ENCODE data around the gene FOXO1. TPM values are rescaled to one million over a fixed set of nuclear protein-coding genes. Genes with fewer than 3 reads are reported as not detected.
A peak's percentile ranks its signal among the peaks of the same experiment; 100 is the strongest.

FOXO1 gene
- total RNA-seq, 2 experiments from 2014 or later = 29.2 to 42.1 TPM

- DNase-seq (ENCODE audit: low spot score) = peak; percentile 56
- Histone ChIP-seq H3K4me2 (ENCODE audit: low read length) (peak overlapping the region; percentile 76), H3K36me3 (ENCODE audit: insufficient read depth, low read length) (peaks cover 35% of the 10 kb centered on the region), H3K4me3 (ENCODE audit: low read depth, low read length, poor library complexity, severe bottlenecking) (peak overlapping the region; percentile 37), H4K20me1 (ENCODE audit: insufficient read depth, low read length) (peaks cover 24% of the 10 kb centered on the region; the same call in 1 of the 2 replicates), H3K27ac (ENCODE audit: low read depth, low read length, poor library complexity, severe bottlenecking) (peak overlapping the region; percentile 45), H3K4me1 (ENCODE audit: insufficient read depth, low read length, poor library complexity, severe bottlenecking) (peaks cover 94% of the 10 kb centered on the region), H3K9me2 (ENCODE audit: insufficient read depth, low read length) (no peaks in the 10 kb centered on the region), H3K9me3 (ENCODE audit: low read length) (peaks cover 3% of the 10 kb centered on the region; the same call in 1 of the 2 replicates), H3K79me2 (ENCODE audit: insufficient read depth, low read depth, low read length) (peaks cover 100% of the 10 kb centered on the region), H2AFZ (ENCODE audit: low read length) (no peak overlapping the region)
- no peak for TF ChIP-seq CTCF (conservative IDR thresholded peaks at IDR 0.05; ENCODE audit: low read length)
- no peak for TF ChIP-seq EZH2phosphoT487 (IDR thresholded peaks at IDR 0.05; ENCODE audit: borderline replicate concordance, low read depth, low read length)
- intact Hi-C loops (cut with micrococcal nuclease; ENCODE audit: unreplicated experiment) = no loop called here
- no TSS peak for BruUV-seq (replicated peaks)
- CTCF ChIA-PET (ENCODE audit: unreplicated experiment) = interaction anchor here (0.6 kb wide), 2 partner anchors 11 to 14 kb away, joined by 3 read pairs; no protein-coding TSS in a partner anchor
- POLR2A ChIA-PET = interaction anchor here (0.6 to 4.0 kb wide), 9 partner anchors 10 to 862 kb away, joined by 3 to 19 read pairs (median 3); no protein-coding TSS in a partner anchor
Measured at GRCh38 chr13:40644838-40645604, 21.4 kb downstream of the FOXO1 start.

DNA sequence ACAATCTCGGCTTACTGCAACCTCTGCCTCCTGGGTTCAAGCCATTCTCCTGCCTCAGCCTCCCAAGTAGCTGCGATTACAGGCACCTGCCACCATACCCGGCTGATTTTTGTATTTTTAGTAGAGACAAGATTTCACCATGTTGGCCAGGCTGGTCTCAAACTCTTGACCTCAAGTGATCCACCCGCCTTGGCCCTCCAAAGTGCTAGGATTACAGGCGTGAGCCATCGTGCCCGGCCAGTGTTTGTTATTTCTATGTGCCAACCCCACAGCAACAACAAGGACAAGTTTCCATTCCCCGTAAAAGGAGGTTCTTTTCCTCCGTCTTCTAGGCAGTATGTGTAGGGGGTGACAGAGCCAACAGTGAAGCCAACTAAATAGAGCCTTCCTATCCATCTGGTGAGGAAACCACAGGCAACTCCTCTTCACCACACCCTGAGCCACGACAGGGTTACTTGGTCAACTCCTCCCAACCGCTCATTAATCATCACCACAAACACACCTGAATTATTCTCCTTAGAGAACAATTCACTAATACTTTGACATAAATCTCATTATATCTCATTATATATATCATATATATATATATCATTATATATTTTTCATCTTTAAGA lies 25.5 kb downstream of the FOXO1 start:
- no peak overlapping the region for H3K4me3 ChIP-seq (ENCODE audit: low read depth, low read length, poor library complexity, severe bottlenecking)
- H4K20me1 ChIP-seq (ENCODE audit: insufficient read depth, low read length) = peaks cover 27% of the 10 kb centered on the region
- H3K9me3 ChIP-seq (ENCODE audit: low read length) = peaks cover 3% of the 10 kb centered on the region; the same call in 1 of the 2 replicates
- intact Hi-C loops (cut with micrococcal nuclease; ENCODE audit: unreplicated experiment) = no loop called here
- no peak overlapping the region for H2AFZ ChIP-seq (ENCODE audit: low read length)
- H3K36me3 ChIP-seq (ENCODE audit: insufficient read depth, low read length) = peaks cover 64% of the 10 kb centered on the region
- peaks cover 80% of the 10 kb centered on the region for H3K4me1 ChIP-seq (ENCODE audit: insufficient read depth, low read length, poor library complexity, severe bottlenecking)
- no peaks in the 10 kb centered on the region for H3K9me2 ChIP-seq (ENCODE audit: insufficient read depth, low read length)
- TF ChIP-seq CTCF (conservative IDR thresholded peaks at IDR 0.05; ENCODE audit: low read length) = no peak
- TF ChIP-seq EZH2phosphoT487 (IDR thresholded peaks at IDR 0.05; ENCODE audit: borderline replicate concordance, low read depth, low read length) = no peak
- ChIA-PET POLR2A (interaction anchor here (1.0 to 1.3 kb wide), 3 partner anchors 9 to 45 kb away, joined by 3 to 4 read pairs (median 3); no protein-coding TSS in a partner anchor), CTCF (ENCODE audit: unreplicated experiment) (interaction anchor here (0.6 kb wide), 1 partner anchor 381 kb away, joined by 3 read pairs; no protein-coding TSS in a partner anchor)
- BruUV-seq (replicated peaks) = no TSS peak
- H3K4me2 ChIP-seq (ENCODE audit: low read length) = no peak overlapping the region; the same call in 1 of the 2 replicates
- no peak for DNase-seq (ENCODE audit: low spot score)
- peaks cover 100% of the 10 kb centered on the region for H3K79me2 ChIP-seq (ENCODE audit: insufficient read depth, low read depth, low read length)
- H3K27ac ChIP-seq (ENCODE audit: low read depth, low read length, poor library complexity, severe bottlenecking) = no peak overlapping the region
